HG03097 (cell line): ENCODE measurements around the gene ARHGAP27.

ENCODE experiments used
- ATAC-seq: cut with Tn5 transposase; IDR thresholded peaks from one replicate; pipeline ENCODE4 v1.9.1; 2021; ENCODE audit not compliant: unreplicated experiment, low FRiP score

ARHGAP27 gene

DNA sequence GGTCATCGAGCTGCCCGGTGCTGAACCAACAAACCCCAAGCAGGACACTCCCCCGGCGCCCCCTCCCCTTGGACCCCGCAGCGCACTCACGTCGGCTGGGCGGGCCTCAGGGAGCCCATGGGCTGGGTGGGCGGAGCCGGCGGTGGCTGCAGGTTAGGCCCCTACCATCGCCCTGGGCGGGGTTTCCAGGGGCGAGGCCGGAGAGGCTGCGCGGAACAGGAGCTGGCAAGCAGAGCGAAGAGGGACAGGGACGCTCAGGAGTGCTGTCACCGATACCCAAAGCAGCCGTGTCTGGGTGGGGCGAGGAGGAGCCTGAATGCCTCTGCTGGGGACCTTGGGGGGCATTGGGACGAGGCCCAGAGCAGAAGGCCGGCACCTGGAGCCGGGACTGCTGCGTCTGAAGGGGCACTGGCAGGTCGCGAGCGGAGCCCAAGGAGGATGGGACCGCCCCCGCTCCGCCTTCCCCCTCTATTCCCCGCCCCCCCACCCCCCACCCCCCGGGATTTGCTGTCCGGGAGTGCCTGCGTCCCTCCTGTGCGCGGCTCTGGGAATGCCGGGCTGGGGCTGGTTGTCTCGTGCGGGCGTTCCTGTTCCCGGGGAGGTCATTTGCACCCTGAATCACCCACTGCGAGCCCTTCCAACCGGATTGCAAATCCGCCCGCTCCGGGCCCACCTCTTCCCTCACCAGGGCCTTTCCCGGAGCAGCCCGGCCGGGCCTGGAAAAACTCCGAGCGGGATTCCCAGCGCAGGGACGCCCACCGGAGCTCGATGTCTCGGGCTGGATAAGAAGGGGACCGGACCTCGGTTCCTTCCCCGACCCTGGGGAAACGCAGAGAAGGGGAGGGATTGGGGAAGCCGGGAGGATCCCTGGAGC lies 902 bp downstream of the ARHGAP27 start:
- peak; percentile 44 for ATAC-seq

DNA sequence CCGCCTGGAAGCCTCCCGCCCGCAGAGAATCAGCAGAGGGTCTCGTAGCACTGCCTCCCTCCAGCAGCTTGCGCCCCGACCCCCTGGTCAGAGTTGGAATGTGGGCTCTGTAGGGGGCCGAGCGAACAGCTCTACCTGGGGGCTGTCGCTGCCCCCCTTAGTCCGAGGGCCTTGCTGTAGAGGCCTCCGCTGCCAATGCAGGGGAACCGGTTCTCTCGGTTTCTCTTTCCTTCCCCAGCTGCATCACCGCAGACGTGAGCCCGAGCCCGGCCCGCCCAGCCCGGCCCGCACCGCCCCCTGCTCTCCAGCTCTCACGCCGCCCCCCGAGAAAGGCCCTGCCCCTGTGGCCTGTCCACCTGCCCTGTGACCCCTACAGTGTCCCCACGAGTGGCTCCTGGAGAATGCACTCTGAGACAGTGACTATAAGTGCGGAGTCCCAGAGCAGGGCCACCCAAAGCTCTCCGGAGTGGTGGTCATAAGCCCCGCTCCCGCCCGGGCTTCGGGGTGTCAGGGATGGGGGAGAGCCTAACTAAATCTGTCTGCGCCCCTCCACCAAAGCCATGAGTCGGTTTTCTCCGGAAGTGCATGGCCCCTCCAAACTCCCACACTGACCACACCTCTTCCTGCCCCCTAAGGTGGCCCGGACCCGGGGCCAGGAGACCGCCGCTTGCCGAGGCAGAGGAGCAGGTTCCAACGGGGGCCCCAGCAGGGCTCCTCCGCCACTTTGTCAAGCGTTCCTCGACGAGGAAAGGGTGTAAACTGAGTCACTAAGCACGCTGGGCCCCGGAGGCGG lies 1.7 kb downstream of the ARHGAP27 start:
- ATAC-seq = peak; percentile 20

DNA sequence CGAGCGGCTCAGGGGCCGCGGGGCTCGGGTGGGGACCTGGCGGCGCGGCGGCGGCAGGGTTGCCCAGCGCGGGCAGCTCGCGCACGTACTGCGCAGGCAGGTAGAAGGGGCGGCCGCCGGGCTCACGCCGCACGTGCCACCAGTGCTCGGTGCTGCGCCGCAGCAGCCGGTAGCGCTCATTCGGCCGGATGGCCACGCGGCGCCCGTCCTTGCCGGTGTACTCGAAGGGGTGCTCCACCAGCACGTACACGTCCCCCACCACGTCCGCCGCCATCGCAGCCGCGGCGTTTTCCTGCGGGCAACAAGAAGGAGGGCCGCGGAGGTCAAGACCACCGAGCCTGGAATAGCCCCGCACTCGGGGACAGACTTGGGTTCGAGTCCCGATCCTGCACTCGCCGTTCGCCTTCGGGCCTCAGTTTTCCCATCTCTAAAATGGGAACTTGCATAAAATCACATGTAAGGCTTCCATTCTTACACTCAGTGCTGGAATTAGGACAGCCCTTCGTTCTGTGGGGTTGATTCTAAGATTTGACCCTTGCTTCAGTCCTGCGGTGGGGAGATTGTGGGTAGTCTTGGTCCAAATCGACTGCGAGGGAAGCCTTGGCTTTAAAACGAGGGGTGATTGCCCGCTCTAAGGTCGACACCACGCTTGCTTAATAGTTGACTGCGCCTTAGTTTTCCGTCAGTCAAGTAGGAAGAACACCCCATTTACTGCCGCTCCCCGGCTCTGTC lies 2.5 kb downstream of the ARHGAP27 start:
- no peak for ATAC-seq

DNA sequence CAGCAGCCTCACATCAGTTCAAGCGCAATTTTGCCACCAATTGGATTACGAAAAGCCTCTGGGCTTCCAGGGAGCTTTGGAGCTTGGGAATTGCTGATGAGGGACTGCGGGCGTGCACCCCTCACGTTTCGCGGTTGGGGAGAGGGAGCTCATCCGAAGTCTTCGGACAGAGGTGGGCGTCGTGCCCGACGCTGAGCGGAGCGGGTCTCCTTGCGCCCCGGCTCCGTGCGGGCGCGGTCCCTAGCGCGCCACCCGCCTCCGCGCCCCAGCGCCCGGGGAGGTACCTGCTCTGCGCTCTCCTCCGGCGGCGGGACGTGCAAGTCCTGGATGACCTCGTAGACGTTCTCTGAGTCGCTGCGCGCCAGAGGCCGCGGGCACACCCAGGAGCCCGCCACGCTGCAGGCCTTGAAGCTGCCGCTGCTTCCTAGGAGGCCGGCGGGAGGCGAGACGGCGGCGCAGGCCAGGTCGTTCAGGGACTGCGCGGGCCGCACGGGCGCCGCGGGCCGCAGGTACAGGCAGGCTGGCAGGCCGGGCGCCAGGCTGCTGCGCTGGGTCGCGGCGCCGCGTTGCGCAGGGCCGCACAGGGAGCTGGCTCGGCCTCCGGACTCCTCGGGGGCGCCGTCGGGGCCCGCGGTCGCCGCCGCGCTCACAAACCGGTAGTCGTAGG lies 3.2 kb downstream of the ARHGAP27 start:
- ATAC-seq = no peak

DNA sequence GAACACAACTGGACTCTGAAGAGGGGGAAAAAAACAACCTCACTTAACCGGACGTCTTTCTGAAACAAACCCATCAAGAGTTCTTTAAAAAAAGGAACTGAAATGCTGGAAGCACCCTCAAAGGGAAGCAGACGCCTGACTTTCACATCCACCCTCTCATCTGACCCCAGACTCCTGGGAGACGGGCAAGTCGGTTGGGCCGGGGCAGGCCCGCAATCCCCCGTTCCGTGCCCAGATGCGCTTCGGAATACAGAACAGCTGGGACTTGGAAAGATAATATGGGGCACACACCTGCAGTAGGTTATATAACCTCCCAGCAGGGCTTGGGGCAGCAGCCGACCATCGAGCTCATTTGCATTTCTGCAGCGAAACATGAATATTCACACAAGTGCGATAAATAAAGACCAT lies 3.7 kb downstream of the ARHGAP27 start:
- ATAC-seq = no peak

DNA sequence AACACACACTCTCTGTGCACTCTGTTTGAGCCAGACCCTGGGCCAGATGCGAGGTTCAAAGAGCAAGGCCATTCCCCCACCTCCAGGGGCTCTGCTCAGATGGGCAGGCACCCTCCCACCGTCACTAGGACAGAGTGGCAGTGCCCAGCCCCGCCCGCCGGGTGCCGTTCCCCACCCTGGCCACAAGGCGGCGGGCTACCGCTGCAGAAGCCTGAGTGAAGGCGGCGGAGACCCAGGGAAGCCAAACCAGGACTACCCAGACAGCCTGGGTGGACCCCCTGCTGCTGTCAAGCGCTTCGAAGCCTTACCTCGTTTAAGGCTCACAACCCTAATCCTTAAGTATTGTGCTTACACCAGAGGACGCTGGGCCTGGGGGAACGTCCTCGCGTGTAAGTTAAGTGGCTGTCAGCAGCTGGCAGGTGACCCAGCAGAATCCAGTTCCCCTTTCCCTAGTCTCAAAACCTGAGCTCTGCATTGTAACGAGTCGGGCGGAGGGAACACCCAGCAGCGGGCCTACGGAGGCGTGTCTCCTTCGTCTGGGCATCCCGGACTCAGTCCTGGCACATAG lies 4.5 kb downstream of the ARHGAP27 start:
- ATAC-seq = no peak

DNA sequence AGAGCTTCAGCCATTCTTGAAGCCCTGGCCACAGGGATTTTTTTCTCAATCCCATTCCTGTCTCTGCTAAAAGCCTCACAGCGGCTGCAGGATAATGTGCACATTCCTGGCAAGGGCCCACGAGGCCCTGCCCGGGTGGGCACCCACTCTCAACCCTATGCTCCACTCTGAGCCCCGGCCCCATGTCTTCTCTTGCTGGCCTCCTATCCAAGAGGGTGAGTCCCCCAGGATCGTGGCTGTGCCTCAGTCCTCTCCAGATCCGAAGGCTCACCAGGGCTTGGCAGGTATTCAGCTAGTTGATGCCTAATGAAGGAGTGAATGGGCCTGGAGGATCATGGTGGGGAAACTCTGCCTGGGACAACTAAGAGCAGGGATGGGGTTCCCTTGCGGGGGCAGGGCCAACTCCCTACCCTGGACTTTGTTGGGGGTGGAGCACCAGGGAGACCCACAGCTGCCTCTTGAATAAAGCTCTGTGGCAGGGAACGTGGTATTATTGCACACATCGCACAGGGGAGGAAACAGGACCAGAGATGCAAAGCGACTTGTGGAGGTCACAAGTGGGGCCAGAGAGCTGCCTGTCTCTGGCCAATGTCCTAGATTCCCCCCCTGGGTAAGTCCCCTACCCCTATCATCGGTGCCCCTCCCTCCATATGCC lies 5.4 kb downstream of the ARHGAP27 start:
- no peak for ATAC-seq

DNA sequence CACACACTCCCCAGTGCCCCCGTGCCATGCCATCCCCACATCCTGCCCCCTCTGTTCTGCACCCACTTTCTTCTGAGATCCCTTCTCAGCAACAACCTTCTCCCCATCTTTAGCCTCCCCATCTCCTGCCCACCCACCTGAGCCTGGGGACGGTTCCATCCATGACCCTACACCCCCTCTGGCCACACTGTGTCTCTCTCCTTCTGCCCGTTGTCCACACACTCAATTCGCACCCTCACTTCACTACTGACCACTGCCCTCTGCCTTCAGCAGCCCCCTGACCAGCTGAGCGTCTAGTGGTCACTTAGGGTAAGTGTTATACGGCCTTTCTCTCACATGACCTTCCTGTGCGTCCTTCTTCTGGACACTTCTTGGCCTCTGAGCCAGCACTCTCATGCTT lies 6.1 kb downstream of the ARHGAP27 start:
- ATAC-seq = no peak

DNA sequence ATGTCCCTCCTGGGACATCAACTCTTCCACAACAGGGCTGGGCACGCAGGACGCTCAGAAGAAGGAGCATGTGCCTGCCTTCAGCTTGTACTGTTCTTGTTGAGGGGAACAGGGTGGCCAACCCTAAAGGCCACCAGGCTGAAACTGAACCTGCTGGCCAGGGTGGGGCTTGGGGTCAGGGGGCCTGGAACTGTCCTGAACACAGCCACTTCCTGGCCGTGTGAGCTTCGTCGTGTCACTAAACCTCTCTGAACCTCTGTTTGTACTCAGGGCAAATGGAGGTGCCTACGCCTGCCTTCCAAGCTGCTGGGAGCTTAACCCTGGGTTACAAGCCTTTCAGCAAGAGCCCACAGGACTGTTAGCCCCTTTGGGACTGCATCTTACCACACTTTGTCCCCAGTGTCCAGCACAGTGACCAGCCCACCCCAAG lies 6.7 kb downstream of the ARHGAP27 start:
- no peak for ATAC-seq

DNA sequence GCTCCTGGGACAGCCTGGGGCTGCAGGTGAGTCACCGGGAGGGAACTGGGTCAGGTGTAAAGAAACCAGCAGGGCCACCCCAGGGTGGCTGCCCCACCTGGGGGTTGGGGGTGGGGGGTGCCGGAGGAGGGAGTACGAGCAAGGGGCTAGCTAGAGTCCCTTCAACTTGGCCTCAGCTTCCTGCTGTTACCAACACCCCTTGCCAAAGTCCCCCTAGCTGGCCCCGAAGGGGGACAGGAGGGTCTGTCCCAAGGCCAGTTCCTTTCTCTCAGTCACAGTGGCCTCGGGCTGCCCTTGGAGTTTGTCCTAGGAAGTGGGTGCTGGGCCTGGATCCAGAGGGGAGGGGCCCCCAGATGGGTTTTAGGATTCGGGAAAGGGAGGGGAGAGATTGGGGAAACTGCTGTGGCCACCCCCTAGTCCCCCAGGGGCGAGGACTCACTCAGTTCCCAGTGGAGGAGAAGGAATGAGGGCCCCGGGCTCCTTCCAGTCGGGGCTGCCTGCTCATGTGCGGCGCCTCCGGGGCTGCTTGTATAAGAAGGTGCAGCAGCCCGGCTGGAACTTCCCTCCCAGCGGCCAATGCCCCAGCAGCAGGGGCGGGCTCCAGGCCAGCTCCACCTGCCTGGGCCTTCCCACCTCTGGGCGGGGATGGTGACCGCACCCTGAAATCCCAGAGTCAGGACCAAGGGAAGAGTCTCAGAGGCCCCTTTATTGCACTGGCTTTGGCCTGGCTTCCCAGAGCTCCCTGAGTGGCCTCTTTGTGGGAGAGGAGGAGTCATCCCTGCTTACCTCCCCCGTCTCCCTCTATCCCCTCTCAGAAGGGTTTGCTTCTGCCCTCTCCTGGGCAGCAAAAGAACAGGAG lies 7.3 kb downstream of the ARHGAP27 start:
- no peak for ATAC-seq

DNA sequence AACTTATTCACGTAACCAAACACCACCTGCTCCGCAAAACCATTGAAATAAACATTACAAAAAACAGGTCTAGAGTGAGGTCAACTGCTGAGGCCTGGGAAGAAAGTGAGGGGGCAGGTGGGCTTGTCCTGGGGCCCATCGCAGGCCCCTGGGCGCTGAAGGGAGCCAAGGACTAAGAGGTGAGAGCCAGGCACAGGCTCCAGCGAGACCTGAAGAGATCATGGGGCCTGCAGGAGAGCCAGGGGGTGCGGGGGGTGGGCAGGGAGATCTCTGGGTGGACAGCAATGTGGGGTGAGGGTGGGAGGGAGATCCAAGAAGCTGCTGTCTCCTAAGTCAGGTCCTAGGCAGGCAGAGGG lies 7.9 kb downstream of the ARHGAP27 start:
- no peak for ATAC-seq

DNA sequence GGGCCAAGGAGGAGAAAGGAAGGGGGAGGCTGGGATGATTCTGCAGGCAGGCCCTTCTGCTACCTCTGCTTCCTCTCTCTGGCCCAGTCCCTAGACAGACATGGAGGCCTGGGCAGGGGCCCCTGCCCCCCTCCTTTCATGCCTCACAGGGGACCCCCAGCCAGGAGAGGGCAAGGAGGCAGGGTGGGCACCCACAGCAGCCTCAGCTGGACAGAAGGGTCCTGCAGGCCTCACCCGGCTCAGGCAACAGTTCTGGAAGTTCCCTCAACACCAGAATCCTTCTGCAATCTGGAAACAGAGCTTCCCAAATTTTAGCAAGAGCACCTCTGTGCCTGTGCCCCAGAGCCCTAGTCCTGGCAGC lies 8.7 kb downstream of the ARHGAP27 start:
- no peak for ATAC-seq

DNA sequence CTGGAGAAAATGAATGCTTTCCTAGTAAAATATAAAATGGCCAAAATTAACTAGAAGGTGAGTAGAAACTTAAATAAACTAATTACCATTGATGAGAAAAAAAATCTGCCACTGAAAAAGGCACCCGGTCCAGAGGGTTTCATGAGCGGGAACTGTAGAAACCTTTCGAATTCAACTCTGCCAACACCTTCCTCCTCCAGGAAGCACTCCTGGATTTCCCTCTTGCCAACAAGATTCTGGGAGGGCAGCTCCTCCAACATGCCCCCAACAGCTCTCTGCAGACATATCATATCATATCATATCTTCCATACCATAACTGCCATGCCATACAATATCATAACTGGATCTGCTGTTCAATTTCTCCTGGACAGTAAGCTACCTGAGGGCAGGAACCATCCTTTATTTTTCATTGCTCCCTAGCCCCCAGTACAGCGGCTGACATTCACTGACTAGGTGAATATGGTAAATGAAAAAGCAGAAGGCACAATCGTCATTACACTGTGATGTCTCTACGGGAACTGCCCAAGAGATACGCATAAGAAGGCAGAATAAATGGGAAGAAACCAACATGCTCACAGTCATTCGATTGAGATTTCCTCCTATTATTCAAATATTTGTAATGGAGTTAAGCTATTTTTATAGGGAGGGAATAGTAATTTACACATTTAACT lies 9.2 kb downstream of the ARHGAP27 start:
- no peak for ATAC-seq

DNA sequence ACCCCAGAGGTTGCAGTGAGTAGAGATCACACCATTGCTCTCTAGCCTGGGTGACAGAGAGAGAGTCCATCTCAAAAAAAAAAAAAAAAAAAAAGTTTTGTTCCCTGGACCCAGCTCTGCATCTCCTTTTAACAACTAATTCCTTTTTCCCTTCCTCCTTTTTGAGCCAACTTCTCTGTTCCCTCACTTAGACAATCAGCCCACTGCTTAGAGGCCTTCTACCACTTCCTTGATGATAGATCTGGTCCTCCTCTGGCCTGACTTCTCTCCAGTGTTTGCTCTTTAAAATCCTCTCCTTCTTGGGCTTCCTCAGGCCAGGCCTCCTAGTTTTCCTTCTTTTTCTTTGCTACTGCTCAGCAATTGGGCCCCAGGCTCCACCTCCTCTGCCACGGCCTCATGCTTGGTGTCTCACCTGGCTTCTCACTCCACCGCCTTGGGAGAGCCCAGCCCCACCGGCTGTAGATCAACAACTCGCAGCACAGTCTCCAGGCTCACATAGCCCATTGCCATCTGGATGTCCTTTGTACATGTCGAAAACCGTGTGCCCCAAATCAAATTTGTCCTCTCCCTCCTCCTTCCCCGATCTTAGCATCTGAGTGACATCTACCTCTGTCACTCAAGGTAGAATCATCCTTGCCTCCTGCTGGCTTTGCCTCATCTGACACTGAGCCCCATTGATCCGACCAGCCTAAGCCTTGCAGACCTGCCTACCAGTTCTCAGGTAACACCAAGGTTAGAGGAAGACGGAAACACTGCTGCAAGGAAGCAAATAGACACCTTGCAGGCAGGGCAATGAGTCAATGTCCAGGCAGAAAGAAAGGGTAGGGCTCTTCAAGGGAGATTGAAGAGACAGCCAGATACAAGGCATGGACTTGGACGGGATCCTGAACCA lies 17.4 kb downstream of the ARHGAP27 start:
- ATAC-seq = no peak

DNA sequence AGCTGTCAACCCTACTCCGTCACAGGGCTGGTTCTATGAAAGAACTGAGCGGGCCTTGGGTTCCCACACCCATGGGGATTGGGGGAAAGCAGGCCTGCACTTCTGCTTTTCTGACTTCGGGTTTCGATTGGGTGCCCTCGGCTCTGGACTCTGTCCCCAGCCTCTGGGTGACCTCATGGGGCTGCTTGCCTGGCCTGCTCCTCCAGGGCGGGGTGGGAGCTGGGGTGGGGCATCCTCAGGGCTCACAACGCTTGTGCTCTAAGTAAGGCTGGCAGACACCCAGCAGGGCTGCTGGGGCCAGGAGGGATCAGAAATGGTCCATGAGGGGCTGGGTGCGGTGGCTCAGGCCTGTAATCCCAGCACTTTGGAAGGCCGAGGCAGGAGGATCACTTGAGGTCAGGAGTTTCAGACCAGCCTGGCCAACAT lies 19.2 kb downstream of the ARHGAP27 start:
- ATAC-seq = no peak

DNA sequence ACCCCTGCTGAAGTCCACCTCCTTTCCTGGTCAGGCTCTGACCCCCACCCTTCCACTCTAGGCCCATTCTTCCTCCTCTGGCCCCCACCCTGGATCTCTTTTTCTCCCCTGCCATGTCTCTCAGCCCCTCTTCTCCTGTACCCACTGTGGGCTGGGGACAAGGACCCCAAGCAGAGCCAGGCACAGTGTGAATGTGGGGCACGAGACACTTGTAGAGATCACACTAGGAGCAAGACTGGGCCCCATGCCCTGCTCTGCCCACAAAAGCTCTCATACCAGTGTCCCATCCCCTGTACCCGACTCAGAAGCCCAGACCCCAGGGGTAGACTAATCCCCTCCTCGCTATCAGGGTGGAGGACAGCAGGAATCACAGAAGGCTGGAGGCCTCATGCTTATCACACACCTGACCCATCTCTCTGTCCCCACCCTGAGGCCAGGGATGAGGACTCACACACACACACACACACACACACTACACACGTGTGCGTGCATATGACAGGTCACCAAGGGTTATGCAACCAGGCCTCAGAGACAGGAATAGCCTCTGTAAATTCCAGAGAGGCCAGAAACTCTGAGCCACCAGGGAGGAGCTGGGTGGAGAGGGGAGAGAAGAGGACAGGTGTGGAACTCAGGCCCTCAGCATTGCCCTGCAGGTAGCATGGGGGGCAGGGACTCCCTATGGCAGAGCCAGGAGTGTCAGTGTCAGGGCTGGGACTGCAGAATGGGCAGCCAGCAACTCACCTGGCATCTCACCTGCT lies 21.1 kb downstream of the ARHGAP27 start:
- no peak for ATAC-seq
